ENCODE results near the gene OR56A3. TPM values are rescaled to one million over a fixed set of nuclear protein-coding genes. Genes with fewer than 3 reads are reported as not detected.

Gene OR56A3
- total and polyA plus RNA-seq, 7 donors, result not detected

- Histone ChIP-seq H3K9me3 (peaks cover 0 to 3% (median 0%) of the 10 kb centered on the region in 4 donors), H3K27ac (no peak overlapping the region), H3K36me3 (no peaks in the 10 kb centered on the region), H3K27me3 (no peaks in the 10 kb centered on the region), H3K4me1 (no peaks in the 10 kb centered on the region), H3K4me3 (no peak overlapping the region)
- 89 to 93% methylated on average over 19 of the region's 19 CpGs for WGBS, 2 donors
- DNase-seq, result peak; percentile 56
- TF ChIP-seq EP300 (IDR thresholded peaks at IDR 0.05), result no peak
- TF ChIP-seq POLR2AphosphoS5 (IDR thresholded peaks at IDR 0.05), result no peak
- no peak for TF ChIP-seq POLR2A (IDR thresholded peaks at IDR 0.05)
- no peak for TF ChIP-seq CTCF (IDR thresholded peaks at IDR 0.05)
- intact Hi-C loops (cut with DNase I), result no loop called here
Observed at GRCh38 chr11:5930614-5931013, 11.4 kb upstream of the OR56A3 start.

- H3K9me3 ChIP-seq, result peaks cover 0 to 3% (median 0%) of the 10 kb centered on the region in 4 donors
- H3K27ac ChIP-seq, result no peak overlapping the region
- H3K36me3 ChIP-seq, result no peaks in the 10 kb centered on the region
- no peak overlapping the region for H3K4me3 ChIP-seq
- no peak for DNase-seq
- no peaks in the 10 kb centered on the region for H3K4me1 ChIP-seq
- intact Hi-C loops (cut with DNase I), result no loop called here
- H3K27me3 ChIP-seq, result no peaks in the 10 kb centered on the region
- TF ChIP-seq CTCF (IDR thresholded peaks at IDR 0.05) (no peak), POLR2A (IDR thresholded peaks at IDR 0.05) (no peak), EP300 (IDR thresholded peaks at IDR 0.05) (no peak), POLR2AphosphoS5 (IDR thresholded peaks at IDR 0.05) (no peak)
- WGBS, 2 donors, result 93 to 95% methylated on average over 8 of the region's 8 CpGs
Observed at GRCh38 chr11:5931061-5931460, 11.0 kb upstream of the OR56A3 start.

GRCh38 chr11:5932671-5933070 lies 9.4 kb upstream of the OR56A3 start:
- H3K4me1 ChIP-seq, result no peaks in the 10 kb centered on the region
- no peaks in the 10 kb centered on the region for H3K36me3 ChIP-seq
- DNase-seq, result no peak
- WGBS, 2 donors, result 95 to 96% methylated on average over 11 of the region's 11 CpGs
- H3K4me3 ChIP-seq, result no peak overlapping the region
- H3K27ac ChIP-seq, result no peak overlapping the region
- TF ChIP-seq POLR2AphosphoS5 (IDR thresholded peaks at IDR 0.05) (no peak), CTCF (IDR thresholded peaks at IDR 0.05) (no peak), POLR2A (IDR thresholded peaks at IDR 0.05) (no peak), EP300 (IDR thresholded peaks at IDR 0.05) (no peak)
- H3K9me3 ChIP-seq, result peaks cover 0 to 3% (median 0%) of the 10 kb centered on the region in 4 donors
- intact Hi-C loops (cut with DNase I), result no loop called here
- H3K27me3 ChIP-seq, result no peaks in the 10 kb centered on the region

GRCh38 chr11:5933116-5933515 lies 8.9 kb upstream of the OR56A3 start:
- Histone ChIP-seq H3K27ac (no peak overlapping the region), H3K4me3 (no peak overlapping the region), H3K4me1 (no peaks in the 10 kb centered on the region), H3K27me3 (no peaks in the 10 kb centered on the region), H3K9me3 (peaks cover 0 to 3% (median 0%) of the 10 kb centered on the region in 4 donors), H3K36me3 (no peaks in the 10 kb centered on the region)
- intact Hi-C loops (cut with DNase I), result no loop called here
- WGBS, 2 donors, result 91 to 94% methylated on average over 10 of the region's 10 CpGs
- DNase-seq, result no peak
- TF ChIP-seq EP300 (IDR thresholded peaks at IDR 0.05), result no peak
- TF ChIP-seq POLR2A (IDR thresholded peaks at IDR 0.05), result no peak
- no peak for TF ChIP-seq POLR2AphosphoS5 (IDR thresholded peaks at IDR 0.05)
- no peak for TF ChIP-seq CTCF (IDR thresholded peaks at IDR 0.05)
